NCI-H1930 (cell line): ENCODE data around the gene LYRM4.

ENCODE experiments used
- DNase-seq, 2 experiments: peaks; one replicate each; lab custom pipeline; 2025; lab: John Stamatoyannopoulos, UW

The LYRM4 gene

DNA sequence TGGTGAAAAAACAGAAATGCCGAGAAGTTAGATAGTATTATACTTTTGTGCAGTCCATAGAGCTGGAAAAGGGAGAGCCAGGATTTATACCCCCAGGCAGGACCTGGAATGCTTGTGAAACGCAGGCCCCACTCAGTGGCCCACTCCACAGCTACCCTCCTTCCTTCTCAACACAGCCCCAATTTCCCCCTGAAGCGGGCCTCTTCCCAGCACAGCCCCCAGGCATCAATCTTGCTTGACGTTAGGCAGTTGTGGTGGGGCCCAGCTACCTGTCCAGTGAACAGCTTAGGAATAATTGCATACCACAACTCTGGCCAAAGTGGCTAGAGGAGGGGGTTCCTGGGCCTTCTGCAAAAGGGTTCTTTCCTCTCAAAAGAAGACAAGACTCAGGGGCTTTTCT lies 114.4 kb downstream of the LYRM4 start:
- DNase-seq, result no peak

DNA sequence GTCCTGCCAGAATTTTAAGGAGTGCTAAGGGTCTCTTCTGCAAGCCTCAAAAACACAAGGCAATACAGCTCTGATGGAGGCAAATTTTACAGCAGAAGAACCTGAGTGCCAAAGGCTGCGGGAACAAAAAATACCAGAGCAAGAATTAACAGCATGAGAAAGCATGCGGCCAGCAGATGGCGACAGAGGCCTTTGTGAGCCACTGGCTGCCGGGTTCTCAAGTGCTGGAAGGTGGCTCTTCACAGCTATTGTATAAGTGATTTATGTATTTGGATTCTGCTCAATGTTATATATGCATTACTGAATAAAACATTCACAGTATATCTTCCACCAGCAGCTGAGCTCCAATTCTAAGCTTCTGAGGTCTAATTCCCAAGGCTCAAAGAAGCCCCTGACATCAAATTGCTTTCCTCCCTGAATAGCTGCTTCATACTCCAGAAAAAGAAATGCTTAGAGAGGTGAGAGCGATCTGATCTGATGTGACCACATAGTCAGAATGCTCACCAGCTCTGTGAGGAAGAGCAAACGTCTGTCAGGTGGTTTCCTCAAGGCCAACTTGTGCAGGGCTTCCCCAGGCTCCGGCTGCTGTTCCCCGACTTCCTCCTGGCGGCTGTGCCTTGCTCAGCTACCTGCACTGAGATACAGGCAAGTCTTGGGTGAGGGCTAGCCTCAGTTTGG lies 117.0 kb downstream of the LYRM4 start:
- peak; percentile 33 to 59 for DNase-seq

DNA sequence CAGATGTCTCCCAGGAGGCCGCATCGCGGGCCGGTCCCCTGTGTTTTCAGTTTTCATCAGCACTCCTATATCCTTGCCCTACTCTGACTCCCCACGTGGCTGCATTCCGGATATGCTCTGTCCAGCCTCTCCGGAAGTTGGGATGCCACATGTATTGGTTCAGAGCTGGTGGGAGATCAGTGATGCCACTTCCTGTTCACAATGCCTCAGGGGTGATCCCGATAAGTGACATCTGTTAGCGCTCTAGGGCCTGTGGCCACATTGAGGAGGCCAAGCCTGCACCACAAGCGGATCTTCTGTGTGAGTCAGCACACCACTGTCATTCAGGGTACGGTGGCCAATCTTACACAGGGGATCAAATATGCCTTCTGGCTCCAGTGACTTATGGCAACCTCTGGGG lies 117.8 kb downstream of the LYRM4 start:
- DNase-seq, result no peak

DNA sequence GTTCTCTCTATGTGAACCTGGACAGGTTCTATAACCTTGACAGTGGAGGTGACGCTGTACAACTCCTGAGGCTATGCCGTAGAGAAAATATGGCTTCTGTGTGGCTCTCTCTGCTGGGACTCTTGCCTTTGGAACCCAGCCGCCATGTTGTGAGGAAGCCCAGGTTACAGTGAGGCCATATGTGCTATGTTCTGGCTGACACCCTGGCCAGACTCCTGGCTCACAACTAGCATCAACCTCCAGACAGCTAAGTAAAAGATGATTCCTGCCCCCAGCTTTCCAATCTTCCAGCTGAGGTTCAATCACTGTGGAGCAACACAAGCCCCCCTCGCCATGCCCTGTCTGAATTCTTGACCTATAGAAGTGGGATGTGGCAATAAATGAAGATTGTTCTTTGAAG lies 118.6 kb downstream of the LYRM4 start:
- no peak for DNase-seq

DNA sequence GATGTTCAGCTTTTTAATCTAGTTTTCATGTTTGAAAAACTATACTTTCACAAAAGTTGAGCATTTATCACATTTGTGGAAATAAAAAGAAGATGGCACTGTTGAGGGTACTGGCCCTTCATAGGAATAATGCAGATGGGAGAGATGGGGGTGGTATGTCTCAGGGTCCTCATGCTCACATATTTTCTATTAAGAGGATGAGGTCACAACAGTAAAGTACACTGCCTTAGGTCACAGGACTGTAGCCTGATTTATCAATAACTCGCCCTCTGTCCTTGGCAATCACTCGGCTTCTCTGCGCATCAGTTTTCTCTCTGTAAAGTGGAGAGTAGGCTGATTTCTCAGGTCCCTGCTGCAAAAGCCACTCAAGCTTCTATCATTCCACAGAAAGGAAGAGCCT lies 119.7 kb downstream of the LYRM4 start:
- DNase-seq, result no peak

DNA sequence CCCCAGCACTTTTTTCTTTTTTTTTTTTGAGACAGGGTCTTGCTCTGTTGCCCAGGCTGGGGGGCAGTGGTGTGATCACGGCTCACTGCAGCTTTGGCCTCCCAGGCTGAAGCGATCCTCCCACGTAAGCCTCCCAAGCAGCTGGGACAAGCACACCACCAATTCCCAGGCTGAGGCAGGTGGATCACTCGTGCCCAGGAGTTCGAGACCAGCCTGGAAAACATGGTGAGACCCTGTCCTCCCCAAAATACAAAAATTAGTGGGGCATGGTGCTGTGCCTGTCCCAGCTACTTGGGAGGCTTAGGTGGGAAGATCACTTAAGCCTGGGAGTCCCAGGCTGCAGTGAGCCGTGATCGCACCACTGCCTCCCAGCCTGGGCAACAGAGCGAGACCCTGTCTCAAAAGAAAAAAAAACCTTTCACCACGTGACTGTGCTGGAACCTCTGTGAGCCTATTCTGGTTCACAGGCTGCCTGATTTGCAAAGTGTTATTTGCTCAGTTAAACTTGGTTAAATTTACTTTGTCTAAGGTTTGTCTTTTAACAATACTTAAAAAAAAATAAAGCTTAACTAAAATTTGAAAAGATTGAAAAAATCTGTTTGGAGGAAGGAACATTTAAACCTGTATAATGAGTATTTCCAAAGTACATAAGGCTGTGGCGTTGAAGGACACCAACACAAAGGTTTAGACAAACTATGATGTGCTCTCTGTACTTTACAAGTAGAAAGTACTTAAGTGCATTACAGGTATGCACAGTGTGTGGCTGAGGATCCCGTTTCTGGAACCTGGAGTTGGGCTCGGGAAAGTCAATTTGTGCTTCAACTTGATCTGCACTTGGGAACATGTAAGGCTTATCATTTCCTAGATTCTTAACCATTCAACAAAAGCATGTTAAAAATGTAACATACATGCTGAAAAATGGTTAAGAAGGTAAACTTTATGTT lies 120.7 kb downstream of the LYRM4 start:
- DNase-seq, result no peak

DNA sequence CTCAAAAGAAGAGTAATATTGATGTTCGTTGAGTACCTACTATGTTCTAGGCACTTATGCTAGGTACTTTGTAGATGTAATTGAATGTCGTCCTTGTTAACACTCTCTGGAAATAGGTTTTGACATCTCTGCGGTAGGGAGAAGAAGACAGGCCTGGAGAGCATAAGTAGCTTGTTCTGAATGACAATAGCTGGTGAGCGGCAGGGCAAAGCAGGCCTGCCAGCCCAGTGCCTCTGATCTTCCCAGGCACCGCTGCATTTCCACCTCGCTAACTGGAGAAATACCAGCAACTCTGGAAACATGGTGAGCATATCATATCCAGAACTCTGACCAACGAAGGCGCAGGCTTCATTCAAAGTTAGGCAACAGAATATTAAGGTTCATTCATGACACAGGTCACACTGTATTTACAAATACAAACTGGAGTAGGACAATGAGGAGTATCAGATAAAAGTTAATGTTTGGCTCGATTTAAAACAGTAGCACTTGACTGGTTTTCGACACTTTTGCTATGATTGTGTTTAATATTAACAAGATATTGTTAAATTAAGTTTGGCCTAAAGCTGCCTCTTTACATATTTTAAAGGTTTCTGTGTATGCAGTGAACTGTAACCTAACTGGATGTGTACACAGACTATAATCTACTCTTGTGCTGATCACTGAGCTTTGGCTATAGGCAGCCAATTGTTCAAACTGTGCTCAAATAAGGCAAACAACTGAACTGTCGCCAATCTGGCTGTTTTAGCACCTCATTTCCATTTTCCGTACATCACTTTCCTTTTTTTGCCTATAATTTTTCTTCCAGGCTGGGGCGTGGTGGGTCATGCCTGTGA lies 121.5 kb downstream of the LYRM4 start:
- DNase-seq, result no peak

DNA sequence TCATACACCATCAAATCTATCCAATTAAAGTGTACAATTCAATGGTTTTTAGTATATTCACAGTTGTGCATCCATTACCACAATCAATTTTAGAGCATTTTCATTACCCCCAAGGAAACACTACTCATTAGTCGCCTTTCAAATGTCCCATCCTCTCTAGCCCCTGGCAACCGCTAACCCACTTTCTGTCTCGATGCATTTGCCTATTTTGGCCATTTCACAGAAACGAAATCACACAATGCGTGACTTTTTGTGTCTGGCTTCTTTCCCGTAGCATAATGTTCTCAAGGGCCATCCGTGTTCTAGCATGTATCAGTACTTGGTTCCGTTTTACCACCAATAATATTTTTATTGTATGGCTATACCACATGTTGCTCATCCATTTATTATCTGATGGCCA lies 123.9 kb downstream of the LYRM4 start:
- no peak for DNase-seq

DNA sequence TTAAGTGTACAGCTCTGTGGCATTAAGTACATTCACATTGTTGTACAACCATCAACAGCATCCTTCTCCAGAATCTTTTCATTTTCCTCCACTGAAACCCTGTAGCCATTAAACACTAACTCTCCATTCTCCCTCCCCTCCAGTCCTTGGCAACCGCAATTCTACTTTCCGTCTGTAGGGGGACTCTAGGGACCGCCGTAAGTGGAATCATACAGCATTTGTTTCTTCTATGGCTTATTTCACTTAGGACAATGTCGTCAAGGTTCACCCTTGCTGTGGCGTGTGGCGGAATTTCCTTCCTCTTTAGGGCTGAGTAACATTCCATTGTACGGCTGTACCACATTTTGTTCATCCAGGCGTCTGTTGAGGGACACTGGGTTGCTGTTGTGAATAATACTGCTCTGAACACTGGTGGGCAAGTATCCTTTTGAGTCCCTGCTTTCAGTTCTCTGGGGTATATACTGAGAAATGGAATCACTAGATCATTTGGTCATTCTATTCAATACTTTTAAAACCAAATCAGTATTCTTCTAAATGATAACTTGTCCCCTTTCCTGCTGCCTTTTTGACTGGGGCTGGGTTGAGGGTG lies 124.9 kb downstream of the LYRM4 start:
- peak in 1 of 2 experiments; percentile 3 for DNase-seq

DNA sequence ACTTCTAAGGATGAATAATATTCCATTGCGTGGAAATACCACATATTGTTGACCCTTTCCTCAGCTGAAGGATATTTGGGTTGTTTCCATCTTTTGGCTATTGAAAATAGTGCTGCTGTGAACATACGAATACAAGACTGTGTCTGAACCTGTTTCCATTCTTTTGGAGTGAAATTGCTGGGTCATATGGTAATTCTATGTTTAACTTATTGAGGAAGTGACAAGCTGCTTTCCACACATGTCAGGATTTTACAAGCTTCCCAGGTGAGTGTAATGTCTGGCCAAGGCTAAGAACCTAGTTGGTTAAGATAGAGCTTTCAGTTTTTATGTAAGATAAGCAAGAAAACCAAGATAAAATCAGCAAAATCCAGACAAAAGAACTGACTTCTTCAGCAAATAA lies 126.8 kb downstream of the LYRM4 start:
- no peak for DNase-seq

DNA sequence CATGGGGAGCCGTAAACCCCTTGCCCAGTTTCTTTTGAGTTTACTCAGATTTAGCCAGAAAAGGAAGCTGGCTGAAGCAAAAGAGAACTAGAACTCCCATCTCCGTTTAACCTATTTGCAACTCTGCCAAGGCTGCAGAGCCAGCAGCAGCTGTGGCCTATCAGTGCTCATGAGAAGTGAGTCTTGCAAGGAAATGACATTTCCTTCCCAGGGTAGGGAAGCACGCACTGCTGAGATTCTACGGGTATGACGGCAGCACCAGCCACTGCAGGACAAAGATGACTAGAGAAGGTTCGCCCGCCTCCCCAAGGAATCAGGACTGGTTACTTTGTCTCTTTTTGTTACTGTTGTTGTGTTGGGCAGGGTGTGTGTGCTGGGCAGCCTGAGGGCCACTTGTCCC lies 128.0 kb downstream of the LYRM4 start:
- DNase-seq, result no peak

DNA sequence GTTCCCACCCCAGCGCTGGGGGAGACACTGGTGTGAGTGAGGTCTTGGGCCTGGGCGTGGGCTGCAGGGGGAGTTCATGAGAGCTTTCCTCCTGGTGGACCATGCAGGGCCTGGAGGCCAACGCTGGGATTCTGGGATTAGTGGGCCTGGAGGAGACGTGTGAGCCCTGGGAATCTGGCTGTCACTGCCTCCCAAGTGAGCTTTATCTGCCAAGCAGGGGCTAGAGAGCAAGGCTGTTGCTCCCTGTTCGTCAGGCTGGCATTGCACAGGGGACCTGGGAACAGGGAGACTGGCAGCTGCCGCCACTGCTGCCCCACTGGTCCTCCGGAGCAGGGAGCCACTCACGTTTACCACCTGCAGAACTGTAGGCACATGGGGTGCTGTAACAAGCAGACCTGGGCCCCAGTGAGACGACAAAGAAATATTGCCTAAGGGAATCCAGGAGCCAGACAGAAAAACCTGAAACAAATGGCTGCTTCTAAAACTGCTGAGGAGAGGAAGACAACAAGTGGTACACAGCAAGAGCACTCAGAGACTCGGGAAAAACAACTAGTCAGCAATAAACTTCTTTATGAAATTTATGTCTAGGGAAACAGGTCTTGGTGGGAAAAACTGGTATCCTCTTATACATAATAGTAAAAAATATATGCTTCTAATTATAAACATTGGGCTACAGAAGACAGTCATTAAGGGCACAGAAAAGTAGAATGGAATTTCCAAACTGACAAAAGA lies 130.4 kb downstream of the LYRM4 start:
- no peak for DNase-seq

DNA sequence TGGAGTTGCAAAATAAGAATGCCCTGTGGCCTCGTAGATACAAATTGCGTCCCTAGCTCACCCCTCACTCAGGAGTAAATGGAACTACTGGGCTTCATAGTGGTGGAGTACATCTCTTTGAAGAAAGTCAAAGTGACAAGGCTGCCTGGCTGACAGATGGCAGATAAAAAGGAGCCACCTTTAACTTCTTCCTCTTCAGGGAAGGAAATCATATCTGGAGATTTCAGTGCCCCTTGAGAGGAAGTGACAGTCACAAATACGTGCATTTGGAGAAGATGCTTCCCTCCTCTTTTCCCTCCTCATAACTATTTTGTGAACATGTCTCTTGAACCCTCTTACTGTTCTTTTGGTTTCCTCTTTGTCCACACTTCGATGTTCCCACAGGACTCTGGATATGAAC lies 132.4 kb downstream of the LYRM4 start:
- DNase-seq, result no peak

DNA sequence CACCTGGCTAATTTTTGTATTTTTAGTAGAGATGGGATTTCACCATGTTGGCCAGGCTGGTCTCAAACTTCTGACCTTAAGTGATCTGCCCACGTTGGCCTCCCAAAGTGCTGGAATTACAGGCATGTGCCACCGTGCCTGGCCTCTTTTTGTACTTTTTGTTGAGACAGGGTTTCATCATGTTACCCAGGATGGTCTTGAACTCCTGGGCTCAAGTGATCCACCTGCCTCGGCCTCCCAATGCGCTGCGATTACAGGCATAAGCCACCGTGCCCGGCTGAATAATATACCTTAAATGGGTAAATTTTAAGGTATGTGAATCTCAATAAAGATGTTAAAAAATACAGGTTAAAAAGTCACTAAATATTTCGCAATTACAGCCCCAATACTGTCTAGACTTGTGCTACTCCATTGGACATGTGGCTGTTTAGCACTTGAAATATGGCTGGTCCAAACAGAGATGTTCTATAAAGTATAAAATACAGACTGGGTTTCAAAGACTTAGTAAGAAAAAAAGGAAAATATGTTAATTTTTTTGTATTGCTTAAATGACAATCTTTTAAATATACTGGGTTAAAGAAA lies 133.6 kb downstream of the LYRM4 start:
- no peak for DNase-seq

DNA sequence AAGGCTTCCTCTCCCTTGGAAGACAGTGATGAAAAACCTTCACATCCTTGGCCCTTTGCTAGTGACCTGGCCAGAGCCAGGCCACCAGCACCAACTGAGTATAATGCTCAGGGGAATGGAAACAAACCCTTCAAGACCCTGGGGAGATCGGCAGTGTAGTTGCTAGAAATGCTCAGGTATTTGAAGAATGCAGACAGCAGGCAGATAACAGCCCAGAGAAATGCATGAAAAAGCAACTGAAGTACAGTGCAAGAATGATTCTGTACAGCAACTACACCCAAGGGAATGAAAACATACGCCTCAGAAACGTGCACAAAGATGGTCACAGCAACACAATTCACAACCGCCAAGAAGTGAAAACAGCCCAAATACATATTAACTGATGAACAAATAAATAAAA lies 134.5 kb downstream of the LYRM4 start:
- DNase-seq, result no peak

DNA sequence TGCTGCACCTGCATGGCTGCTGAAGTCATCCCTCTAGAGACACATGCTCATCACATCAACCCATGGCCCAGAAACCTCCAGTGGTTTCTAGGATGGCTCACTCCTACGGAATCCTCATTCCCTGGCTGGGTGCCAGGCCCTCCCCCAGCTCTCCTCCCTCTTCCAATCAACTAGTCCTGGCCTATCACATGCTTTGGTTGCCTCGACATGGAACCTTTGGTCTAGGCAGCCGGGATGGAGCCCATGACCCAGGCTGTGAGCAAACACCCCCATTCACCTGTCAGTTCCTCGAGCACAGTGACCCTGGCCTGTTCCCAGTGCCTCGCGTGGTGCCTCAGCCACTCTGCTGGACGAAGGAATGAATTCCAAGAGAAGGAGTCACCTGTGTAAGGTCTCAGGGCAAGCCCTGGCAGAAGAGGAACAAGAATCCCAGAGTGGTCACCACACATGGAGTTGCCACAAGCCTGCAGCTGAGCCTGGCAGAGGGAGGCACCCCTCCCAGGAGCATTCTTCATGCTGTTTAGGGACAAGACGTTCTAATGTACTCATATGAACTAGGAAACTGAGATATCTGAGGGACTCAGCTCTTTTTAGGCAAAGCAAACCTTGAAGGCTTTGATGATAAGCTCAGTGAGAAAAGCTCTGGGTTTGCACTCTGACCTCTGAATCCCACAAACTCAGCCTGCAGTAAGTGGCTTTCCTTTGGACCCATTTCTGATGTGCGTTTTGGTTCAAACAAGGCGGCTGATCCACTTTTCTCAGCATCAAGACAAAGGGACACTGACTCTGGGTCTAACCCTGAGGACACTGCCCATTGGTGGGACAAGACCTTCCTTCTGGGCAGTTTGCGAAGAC lies 135.4 kb downstream of the LYRM4 start:
- no peak for DNase-seq

DNA sequence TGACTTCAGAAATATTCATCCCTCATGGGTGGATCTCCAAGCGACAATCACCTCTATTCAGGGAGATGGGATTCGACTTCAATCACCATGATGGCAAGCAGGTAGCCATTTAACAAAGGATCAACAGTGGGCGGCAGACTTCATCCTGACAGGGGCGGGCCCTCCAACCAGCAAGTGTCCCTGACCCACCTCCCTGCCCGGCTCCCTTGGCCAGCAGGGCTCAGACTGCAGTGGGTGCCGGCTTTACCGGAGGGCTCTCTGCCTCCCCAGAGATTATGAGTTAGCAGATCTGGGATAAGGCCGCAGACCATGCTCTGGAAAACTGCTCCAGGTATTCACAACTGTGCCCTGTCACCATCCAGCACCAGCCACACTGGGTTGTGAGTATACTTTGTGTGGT lies 136.2 kb downstream of the LYRM4 start:
- no peak for DNase-seq

DNA sequence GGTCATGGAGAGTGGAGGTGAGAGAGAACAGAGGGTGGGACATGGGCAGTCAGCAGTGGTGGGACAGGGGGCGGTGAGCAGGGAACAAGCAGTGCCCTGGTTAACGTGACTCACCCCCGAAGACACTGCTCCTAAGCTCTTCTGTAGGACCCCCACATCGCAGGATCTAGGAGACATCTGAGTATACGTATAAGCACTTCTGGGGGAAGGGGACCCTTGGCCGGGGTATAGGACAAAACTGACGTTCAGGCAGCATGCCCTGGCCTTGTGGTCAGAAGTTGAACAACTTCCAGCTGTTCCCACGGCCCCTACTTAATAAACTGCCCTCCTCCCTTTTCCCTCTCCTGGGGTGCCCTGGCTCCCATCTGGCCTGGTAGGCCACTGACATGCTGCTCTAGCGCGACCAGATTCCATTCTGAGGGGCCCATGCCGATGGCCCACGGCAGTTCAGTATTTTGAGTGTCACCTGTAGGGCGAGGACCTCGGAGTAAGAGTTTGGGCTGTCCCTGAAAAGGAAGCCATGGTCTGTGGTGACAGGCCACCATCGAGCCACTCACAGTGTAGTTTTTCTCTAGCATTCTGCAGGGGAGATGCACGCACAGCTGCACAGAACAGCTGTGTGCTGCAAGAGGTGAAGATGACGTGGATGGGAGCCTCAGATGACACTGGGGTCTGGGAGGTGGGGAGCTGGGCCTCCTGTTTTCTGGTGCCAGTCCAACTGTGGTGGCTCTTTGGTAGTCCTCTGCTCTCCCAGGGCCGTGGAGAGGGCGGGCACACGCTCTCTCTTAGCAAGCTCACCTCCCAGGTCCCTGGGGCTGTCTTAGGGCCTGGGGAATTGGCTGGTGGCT lies 137.2 kb downstream of the LYRM4 start:
- DNase-seq, result no peak

DNA sequence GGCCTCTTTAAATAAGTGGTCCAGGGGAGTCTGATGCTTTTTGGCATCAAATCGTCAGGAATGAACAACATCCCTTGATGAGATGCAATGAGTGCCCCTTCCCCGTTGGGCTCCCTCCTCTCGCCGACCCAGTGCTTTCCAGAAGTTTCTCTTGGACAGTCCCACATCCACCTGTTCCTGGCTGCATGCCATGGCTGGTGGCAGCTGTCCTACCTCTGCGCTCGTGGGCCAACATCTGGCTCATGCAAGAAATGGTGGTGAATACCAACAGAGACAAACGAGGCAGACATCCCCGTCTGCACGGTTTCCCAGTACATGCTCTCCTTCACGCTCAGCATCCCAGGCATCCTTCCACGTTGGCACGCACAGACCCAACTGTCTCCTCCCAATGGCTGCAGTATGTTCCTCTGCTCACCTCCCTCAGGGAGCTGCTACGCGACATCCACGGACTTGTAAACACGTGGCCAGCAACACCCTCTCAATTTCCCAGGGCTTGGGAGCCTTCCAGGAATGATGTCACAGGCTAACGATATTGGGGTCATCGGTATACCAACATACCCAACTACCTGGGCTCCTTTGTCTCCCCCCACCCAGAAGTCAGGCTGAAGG lies 138.1 kb downstream of the LYRM4 start:
- DNase-seq, result no peak
